Tibial nerve (tissue), 4 donors: ENCODE measurements around the gene RNF111.

Source experiments
- EP300 ChIP-seq, 2 donors: sonication (generic); formaldehyde crosslinking; IDR thresholded peaks; one replicate each; pipeline ENCODE4 v1.6.1; 2017; ENCODE audit warnings: antibody characterized with exemption in 2 of 2, mild to moderate bottlenecking in 1 of 2
- POLR2A ChIP-seq, 2 donors: fragments of 450-650 bp; IDR thresholded peaks; one replicate each; pipeline ENCODE4 v1.6.1; 2017; ENCODE audit warnings: antibody characterized with exemption in 2 of 2, mild to moderate bottlenecking in 2 of 2, moderate library complexity in 2 of 2
- TF ChIP-seq, protein P1 (sequence below), 5 experiments: fragments of 200-600 bp in 3 of 5; fragments of 450-650 bp in 2 of 5; sonication (generic) in 3 of 5; IDR thresholded peaks; one replicate each; pipeline ENCODE4 v1.5.1; 2016 to 2019; ENCODE audit warnings: antibody characterized with exemption in 5 of 5, mild to moderate bottlenecking in 3 of 5, moderate library complexity in 2 of 5

DNA sequence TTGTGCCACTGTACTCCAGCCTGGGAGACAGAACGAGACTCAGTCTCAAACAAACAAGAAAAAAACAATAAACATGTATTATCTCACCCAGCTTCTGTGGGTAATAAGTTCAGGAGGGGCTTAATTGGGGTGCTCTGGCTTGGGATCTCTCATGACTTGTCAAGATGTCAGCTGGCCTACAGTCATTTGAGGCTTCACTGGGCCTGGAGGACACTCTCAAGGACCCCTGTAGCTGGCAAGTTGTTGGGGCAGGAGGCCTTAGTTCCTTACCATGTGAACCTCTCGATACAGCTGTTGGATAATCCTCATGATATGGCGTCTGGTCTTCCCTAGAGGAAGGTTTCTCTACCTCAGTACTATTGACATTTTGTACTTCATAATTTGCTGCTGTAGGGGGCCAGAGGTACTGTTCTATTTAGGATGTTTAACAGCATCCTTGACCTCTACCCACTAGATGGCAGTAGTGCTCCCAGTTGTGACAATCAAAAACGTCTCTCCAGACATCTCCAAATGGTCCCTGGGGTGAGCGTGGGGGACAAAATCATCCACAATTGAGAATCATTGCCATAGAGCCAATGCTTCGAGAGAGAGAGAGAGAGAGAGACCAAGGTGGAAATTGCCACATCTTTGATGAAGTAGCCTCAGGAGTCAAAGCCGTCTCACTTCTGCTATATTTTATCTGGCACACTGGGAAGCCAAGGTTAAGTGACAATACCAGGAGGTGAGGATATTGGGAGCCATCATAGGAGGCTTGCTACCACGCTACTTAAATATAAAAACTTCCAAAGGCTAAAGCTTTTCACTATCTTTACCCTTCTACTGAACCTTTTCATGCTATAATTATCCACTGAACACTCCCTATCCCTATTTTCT is 30.1 kb upstream of the RNF111 start:
- TF ChIP-seq EP300 (IDR thresholded peaks at IDR 0.05) (no peak), POLR2A (IDR thresholded peaks at IDR 0.05) (no peak)
- TF ChIP-seq, protein P1, sequence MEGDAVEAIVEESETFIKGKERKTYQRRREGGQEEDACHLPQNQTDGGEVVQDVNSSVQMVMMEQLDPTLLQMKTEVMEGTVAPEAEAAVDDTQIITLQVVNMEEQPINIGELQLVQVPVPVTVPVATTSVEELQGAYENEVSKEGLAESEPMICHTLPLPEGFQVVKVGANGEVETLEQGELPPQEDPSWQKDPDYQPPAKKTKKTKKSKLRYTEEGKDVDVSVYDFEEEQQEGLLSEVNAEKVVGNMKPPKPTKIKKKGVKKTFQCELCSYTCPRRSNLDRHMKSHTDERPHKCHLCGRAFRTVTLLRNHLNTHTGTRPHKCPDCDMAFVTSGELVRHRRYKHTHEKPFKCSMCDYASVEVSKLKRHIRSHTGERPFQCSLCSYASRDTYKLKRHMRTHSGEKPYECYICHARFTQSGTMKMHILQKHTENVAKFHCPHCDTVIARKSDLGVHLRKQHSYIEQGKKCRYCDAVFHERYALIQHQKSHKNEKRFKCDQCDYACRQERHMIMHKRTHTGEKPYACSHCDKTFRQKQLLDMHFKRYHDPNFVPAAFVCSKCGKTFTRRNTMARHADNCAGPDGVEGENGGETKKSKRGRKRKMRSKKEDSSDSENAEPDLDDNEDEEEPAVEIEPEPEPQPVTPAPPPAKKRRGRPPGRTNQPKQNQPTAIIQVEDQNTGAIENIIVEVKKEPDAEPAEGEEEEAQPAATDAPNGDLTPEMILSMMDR (IDR thresholded peaks at IDR 0.05), result peak; percentile 57 to 67 (median 63)
